ENCODE measurements around the gene CASZ1. TPM values are rescaled to one million over a fixed set of nuclear protein-coding genes. Genes with fewer than 3 reads are reported as not detected.

Gene CASZ1
- total and polyA plus RNA-seq, 2 donors from 2014 or later = 10.1 to 33.0 TPM

GRCh38 chr1:10613861-10614260, 182.6 kb downstream of the CASZ1 start:
- DNase-seq (no peak), FAIRE-seq (no peak)
- H3K4me1 ChIP-seq (ENCODE audit: control insufficient read depth in 2 of 3, insufficient read depth in 2 of 3, low read depth in 1 of 3, low read length in 3 of 3) = no peaks in the 10 kb centered on the region
- no peak for TF ChIP-seq CTCF (IDR thresholded peaks at IDR 0.05; ENCODE audit: borderline replicate concordance, extremely low read depth, insufficient read depth)
- peaks cover 0 to 4% (median 0%) of the 10 kb centered on the region in 3 donors for H3K36me3 ChIP-seq (ENCODE audit: control insufficient read depth in 2 of 3, insufficient read depth in 3 of 3, low read length in 3 of 3)
- intact Hi-C loops (cut with DNase I) = no loop called here
- no peaks in the 10 kb centered on the region for H3K9me3 ChIP-seq (ENCODE audit: control insufficient read depth in 2 of 3, insufficient read depth in 1 of 3, low read length in 3 of 3)
- H3K27me3 ChIP-seq (ENCODE audit: control insufficient read depth, insufficient read depth, low read length) = no peaks in the 10 kb centered on the region
- no peak overlapping the region for H3K4me3 ChIP-seq (ENCODE audit: low read length in 3 of 3)
- no peak overlapping the region for H3K27ac ChIP-seq (ENCODE audit: low read depth in 2 of 2, low read length in 2 of 2)
- H3K9ac ChIP-seq (ENCODE audit: low read length in 3 of 3) = no peak overlapping the region

DNA sequence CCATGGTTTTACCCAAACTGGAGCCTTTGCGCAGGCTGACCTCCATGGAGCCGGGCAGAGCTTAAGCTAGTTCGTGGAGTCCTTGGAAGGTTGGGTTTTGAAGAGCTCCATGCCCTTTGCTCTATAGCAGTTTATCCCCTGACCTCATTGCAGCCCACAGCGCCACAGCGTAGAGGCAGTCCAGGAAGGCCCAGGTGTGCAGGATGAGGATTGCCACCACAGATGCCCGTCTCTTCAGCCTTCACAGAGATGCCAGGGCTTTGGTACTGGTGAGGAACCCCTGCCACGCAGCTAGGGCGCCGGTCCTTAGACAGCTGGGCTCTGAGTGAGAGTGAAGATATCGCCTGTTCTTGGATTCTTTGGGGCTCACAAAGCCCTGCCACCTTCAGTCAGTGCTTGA, 183.1 kb downstream of the CASZ1 start:
- Histone ChIP-seq H3K36me3 (ENCODE audit: control insufficient read depth in 2 of 3, insufficient read depth in 3 of 3, low read length in 3 of 3) (peaks cover 0 to 4% (median 0%) of the 10 kb centered on the region in 3 donors), H3K4me3 (ENCODE audit: low read length in 3 of 3) (no peak overlapping the region), H3K9me3 (ENCODE audit: control insufficient read depth in 2 of 3, insufficient read depth in 1 of 3, low read length in 3 of 3) (no peaks in the 10 kb centered on the region), H3K9ac (ENCODE audit: low read length in 3 of 3) (no peak overlapping the region), H3K4me1 (ENCODE audit: control insufficient read depth in 2 of 3, insufficient read depth in 2 of 3, low read depth in 1 of 3, low read length in 3 of 3) (no peaks in the 10 kb centered on the region), H3K27ac (ENCODE audit: low read depth in 2 of 2, low read length in 2 of 2) (no peak overlapping the region), H3K27me3 (ENCODE audit: control insufficient read depth, insufficient read depth, low read length) (no peaks in the 10 kb centered on the region)
- intact Hi-C loops (cut with DNase I) = no loop called here
- DNase-seq = no peak
- no peak for TF ChIP-seq CTCF (IDR thresholded peaks at IDR 0.05; ENCODE audit: borderline replicate concordance, extremely low read depth, insufficient read depth)
- FAIRE-seq = no peak

- Histone ChIP-seq H3K4me3 (ENCODE audit: low read length in 3 of 3) (no peak overlapping the region), H3K9me3 (ENCODE audit: control insufficient read depth in 2 of 3, insufficient read depth in 1 of 3, low read length in 3 of 3) (no peaks in the 10 kb centered on the region), H3K36me3 (ENCODE audit: control insufficient read depth in 2 of 3, insufficient read depth in 3 of 3, low read length in 3 of 3) (peaks cover 0 to 4% (median 0%) of the 10 kb centered on the region in 3 donors), H3K9ac (ENCODE audit: low read length in 3 of 3) (no peak overlapping the region), H3K27me3 (ENCODE audit: control insufficient read depth, insufficient read depth, low read length) (no peaks in the 10 kb centered on the region), H3K27ac (ENCODE audit: low read depth in 2 of 2, low read length in 2 of 2) (no peak overlapping the region), H3K4me1 (ENCODE audit: control insufficient read depth in 2 of 3, insufficient read depth in 2 of 3, low read depth in 1 of 3, low read length in 3 of 3) (no peaks in the 10 kb centered on the region)
- no peak for FAIRE-seq
- TF ChIP-seq CTCF (IDR thresholded peaks at IDR 0.05; ENCODE audit: borderline replicate concordance, extremely low read depth, insufficient read depth) = no peak
- DNase-seq = no peak
- intact Hi-C loops (cut with DNase I) = no loop called here
These were observed 183.8 kb downstream of the CASZ1 start for GRCh38 chr1:10612436-10613160.
